K562 (cell line): ENCODE measurements around the gene TBC1D17. TPM values are rescaled to one million over a fixed set of nuclear protein-coding genes. Genes with fewer than 3 reads are reported as not detected.

Experiments used
- BACH1 ChIP-seq: fragments of 200-800 bp; sonication (Bioruptor generic); IDR thresholded peaks from 2 replicates; pipeline ENCODE4 v1.6.1; 2016; ENCODE audit warnings: missing genetic modification characterization, missing compliant biosample characterization
- BDP1 ChIP-seq: IDR thresholded peaks from 3 replicates; pipeline ENCODE4 v1.6.1; 2011; ENCODE audit not compliant: insufficient read length, insufficient read depth
- CSDE1 ChIP-seq, 2 experiments: fragments of 450-650 bp; IDR thresholded peaks; 2 replicates each; pipeline ENCODE4 v1.6.1; 2016; ENCODE audit warnings: mild to moderate bottlenecking in 1 of 2
- DNMT1 ChIP-seq: fragments of 450-650 bp; IDR thresholded peaks from 2 replicates; pipeline ENCODE4 v1.6.1; 2016; ENCODE audit warnings: antibody characterized with exemption, mild to moderate bottlenecking
- ELF1 ChIP-seq: fragments of 200-800 bp; sonication (Bioruptor generic); IDR thresholded peaks from 2 replicates; pipeline ENCODE4 v1.6.1; 2016; ENCODE audit warnings: missing genetic modification characterization, missing compliant biosample characterization
- ELF2 ChIP-seq: fragments of 250-450 bp; sonication (Bioruptor Pico); IDR thresholded peaks from 2 replicates; pipeline ENCODE4 v1.5.0; 2021; ENCODE audit warnings: mild to moderate bottlenecking
- HDAC8 ChIP-seq: fragments of 450-650 bp; IDR thresholded peaks from 2 replicates; pipeline ENCODE4 v1.6.1; 2016; ENCODE audit warnings: mild to moderate bottlenecking, missing genetic modification characterization, moderate library complexity, missing compliant biosample characterization
- KDM4B ChIP-seq, 2 experiments: fragments of 450-650 bp in 1 of 2; sonication (generic) in 1 of 2; IDR thresholded peaks; 2 replicates each; pipeline ENCODE4 v1.6.1; 2016 to 2017; ENCODE audit warnings: borderline replicate concordance in 2 of 2, antibody characterized with exemption in 1 of 2, low read depth in 1 of 2, mild to moderate bottlenecking in 1 of 2
- PHF8 ChIP-seq: fragments of 200-600 bp; sonication (generic); IDR thresholded peaks from 2 replicates; pipeline ENCODE4 v1.6.1; 2012; ENCODE audit warnings: mixed run types, mild to moderate bottlenecking, inconsistent platforms, low read length, moderate library complexity, borderline replicate concordance
- PTBP1 ChIP-seq: fragments of 200-400 bp; formaldehyde crosslinking; IDR thresholded peaks from 2 replicates; pipeline ENCODE4 v1.6.1; 2017; ENCODE audit warnings: low read depth, low read length
- PTTG1 ChIP-seq: fragments of 450-650 bp; IDR thresholded peaks from 2 replicates; pipeline ENCODE4 v1.6.1; 2016; ENCODE audit warnings: low read depth, mild to moderate bottlenecking, missing genetic modification characterization, missing compliant biosample characterization
- TEAD2 ChIP-seq: fragments of 450-650 bp; IDR thresholded peaks from 2 replicates; pipeline ENCODE4 v1.6.1; 2016; ENCODE audit warnings: missing genetic modification characterization, control low read depth, missing compliant biosample characterization
- TEAD4 ChIP-seq, 2 experiments: sonication (generic) in 1 of 2; formaldehyde crosslinking in 1 of 2; IDR thresholded peaks; 2 replicates each; pipeline versions ENCODE4 v1.6.1 to v1.8.0; 2012 to 2022; ENCODE audit warnings: borderline replicate concordance in 1 of 2, inconsistent platforms in 1 of 2, low read length in 1 of 2, mild to moderate bottlenecking in 1 of 2, missing genetic modification reagents in 1 of 2
- TGIF2 ChIP-seq: sonication (generic); formaldehyde crosslinking; IDR thresholded peaks from 2 replicates; pipeline ENCODE4 v1.8.1; 2022; ENCODE audit warnings: mild to moderate bottlenecking, missing genetic modification reagents, moderate library complexity
- ZNF140 ChIP-seq: fragments of 250-450 bp; sonication (Bioruptor Pico); IDR thresholded peaks from 2 replicates; pipeline ENCODE4 v1.8.0; 2021; ENCODE audit warnings: moderate library complexity, mild to moderate bottlenecking, inconsistent platforms
- polyA plus RNA-seq, 8 experiments: library from polyadenylated mRNA; depleted of rRNA in 4 of 8; stranded (reverse) in 5 of 8; unstranded in 3 of 8; fragments of >200 nt; fragmentation: Nextera tagmentation in 2 of 8; fragmentation: Illumina TruSeq in 1 of 8; extraction: Ambion mirVana in 2 of 8; extraction: Trizol in 1 of 8; gene quantifications; 2 replicates each; pipeline versions ENCODE4 v1.2.1 to v1.2.3, GENCODE V29; 2011 to 2014; ENCODE audit warnings: inconsistent platforms in 1 of 8, missing spikeins in 1 of 8
- total RNA-seq, 7 experiments: library from RNA; depleted of rRNA in 6 of 7; stranded (reverse); fragments of >200 nt in 6 of 7; fragmentation: Illumina TruSeq in 2 of 7; extraction: Trizol in 2 of 7; gene quantifications; 2 replicates each; pipeline versions ENCODE4 v1.2.1 to v1.2.3, GENCODE V29; 2011 to 2021; ENCODE audit warnings: low replicate concordance in 1 of 7
- TF ChIP-seq, protein P1 (sequence below), 2 experiments: fragments of 450-650 bp; formaldehyde crosslinking in 1 of 2; IDR thresholded peaks; 2 replicates each; pipeline versions ENCODE4 v1.4.0 to v1.6.1; 2014 to 2020; ENCODE audit warnings: mild to moderate bottlenecking in 2 of 2, borderline replicate concordance in 1 of 2, low read depth in 1 of 2
- TF ChIP-seq, protein P2 (sequence below): fragments of 250-450 bp; sonication (Bioruptor Pico); IDR thresholded peaks from 2 replicates; pipeline ENCODE4 v1.5.0; 2021; ENCODE audit warnings: mild to moderate bottlenecking, borderline replicate concordance

Gene TBC1D17
- total and polyA plus RNA-seq, 9 of the 15 experiments (the other 6 are each of a cell fraction or from before 2014, with no cell fraction given): 0.42 to 16.0 (median 3.8) TPM

DNA sequence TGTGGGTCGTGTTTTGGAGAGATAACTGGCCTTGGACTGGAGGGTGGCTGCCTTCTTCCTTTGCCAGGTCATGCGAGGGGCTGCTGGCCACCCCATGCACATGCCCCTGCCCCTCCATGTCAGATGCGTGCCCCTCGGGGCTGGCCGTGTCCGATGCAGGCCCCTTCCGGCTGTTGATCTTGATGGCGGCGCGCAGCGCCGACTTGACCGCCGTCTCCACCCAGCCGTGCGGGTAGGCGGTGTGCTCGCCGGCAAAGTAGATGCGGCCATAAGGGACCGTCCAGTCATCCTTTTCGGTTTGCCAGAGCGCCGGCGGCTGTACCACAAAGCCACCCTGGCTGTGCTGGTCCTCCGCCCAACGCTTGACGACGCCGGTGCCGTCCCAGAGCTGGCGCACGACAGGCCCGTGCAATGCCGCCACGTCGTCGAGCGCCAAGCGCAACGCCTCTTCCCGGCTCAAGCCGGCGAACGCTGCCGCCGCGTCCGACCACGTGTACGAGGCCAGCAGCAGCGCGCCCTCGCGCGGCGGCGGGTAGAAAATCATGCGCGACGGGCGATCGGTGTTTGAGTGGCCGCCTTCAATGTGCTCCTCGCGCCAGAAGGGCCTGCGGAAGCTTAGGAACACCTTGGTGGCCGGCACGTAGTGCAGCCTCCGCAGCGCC, 12.3 kb downstream of the TBC1D17 start (continued):
- TF ChIP-seq, protein P1, sequence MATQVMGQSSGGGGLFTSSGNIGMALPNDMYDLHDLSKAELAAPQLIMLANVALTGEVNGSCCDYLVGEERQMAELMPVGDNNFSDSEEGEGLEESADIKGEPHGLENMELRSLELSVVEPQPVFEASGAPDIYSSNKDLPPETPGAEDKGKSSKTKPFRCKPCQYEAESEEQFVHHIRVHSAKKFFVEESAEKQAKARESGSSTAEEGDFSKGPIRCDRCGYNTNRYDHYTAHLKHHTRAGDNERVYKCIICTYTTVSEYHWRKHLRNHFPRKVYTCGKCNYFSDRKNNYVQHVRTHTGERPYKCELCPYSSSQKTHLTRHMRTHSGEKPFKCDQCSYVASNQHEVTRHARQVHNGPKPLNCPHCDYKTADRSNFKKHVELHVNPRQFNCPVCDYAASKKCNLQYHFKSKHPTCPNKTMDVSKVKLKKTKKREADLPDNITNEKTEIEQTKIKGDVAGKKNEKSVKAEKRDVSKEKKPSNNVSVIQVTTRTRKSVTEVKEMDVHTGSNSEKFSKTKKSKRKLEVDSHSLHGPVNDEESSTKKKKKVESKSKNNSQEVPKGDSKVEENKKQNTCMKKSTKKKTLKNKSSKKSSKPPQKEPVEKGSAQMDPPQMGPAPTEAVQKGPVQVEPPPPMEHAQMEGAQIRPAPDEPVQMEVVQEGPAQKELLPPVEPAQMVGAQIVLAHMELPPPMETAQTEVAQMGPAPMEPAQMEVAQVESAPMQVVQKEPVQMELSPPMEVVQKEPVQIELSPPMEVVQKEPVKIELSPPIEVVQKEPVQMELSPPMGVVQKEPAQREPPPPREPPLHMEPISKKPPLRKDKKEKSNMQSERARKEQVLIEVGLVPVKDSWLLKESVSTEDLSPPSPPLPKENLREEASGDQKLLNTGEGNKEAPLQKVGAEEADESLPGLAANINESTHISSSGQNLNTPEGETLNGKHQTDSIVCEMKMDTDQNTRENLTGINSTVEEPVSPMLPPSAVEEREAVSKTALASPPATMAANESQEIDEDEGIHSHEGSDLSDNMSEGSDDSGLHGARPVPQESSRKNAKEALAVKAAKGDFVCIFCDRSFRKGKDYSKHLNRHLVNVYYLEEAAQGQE (IDR thresholded peaks at IDR 0.05; ENCODE audit: borderline replicate concordance): peak; percentile 97
- TF ChIP-seq, protein P1 (CRISPR knock-in tag; IDR thresholded peaks at IDR 0.05; ENCODE audit: low read depth): no peak; the same call in 1 of the 2 replicates
- TF ChIP-seq ELF2 (no peak), ZNF140 (CRISPR knock-in tag) (no peak), TEAD2 (no peak), ELF1 (tag) (peak; percentile 14; the same call in 1 of the 2 replicates), KDM4B (IDR thresholded peaks at IDR 0.05; ENCODE audit: borderline replicate concordance in 2 of 2, low read depth in 1 of 2) (peak in 1 of 2 experiments; percentile 50; a peak in 1 of 4 replicates), CSDE1 (IDR thresholded peaks at IDR 0.05) (no peak; a peak in 1 of 4 replicates), PTTG1 (tag) (no peak), BACH1 (tag) (no peak), TGIF2 (peak; percentile 97), DNMT1 (no peak), PHF8 (peak; percentile 27; the same call in 1 of the 2 replicates), PTBP1 (peak; percentile 37; the same call in 1 of the 2 replicates), TEAD4 (IDR thresholded peaks at IDR 0.05; ENCODE audit: low read length) (peak; percentile 77), TEAD4 (CRISPR knock-in tag; IDR thresholded peaks at IDR 0.05; ENCODE audit: borderline replicate concordance) (peak; percentile 97), HDAC8 (tag) (peak; percentile 79), BDP1 (no peak)
- TF ChIP-seq, protein P2, sequence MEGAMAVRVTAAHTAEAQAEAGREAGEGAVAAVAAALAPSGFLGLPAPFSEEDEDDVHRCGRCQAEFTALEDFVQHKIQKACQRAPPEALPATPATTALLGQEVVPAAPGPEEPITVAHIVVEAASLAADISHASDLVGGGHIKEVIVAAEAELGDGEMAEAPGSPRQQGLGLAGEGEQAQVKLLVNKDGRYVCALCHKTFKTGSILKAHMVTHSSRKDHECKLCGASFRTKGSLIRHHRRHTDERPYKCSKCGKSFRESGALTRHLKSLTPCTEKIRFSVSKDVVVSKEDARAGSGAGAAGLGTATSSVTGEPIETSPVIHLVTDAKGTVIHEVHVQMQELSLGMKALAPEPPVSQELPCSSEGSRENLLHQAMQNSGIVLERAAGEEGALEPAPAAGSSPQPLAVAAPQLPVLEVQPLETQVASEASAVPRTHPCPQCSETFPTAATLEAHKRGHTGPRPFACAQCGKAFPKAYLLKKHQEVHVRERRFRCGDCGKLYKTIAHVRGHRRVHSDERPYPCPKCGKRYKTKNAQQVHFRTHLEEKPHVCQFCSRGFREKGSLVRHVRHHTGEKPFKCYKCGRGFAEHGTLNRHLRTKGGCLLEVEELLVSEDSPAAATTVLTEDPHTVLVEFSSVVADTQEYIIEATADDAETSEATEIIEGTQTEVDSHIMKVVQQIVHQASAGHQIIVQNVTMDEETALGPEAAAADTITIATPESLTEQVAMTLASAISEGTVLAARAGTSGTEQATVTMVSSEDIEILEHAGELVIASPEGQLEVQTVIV (CRISPR knock-in tag): no peak
